Measurements from ENCODE around the gene PEAK1.
"Not testable (repeated sequence)": the region's sequence is repeated elsewhere in the genome, so short reads cannot be mapped to it uniquely, and the experiment has no call there.

Gene PEAK1

GRCh38 chr15:77160562-77161478 is 259.1 kb downstream of the PEAK1 start:
- peaks cover 7% of the 10 kb centered on the region for H3K4me1 ChIP-seq (ENCODE audit: control insufficient read depth, insufficient read depth, low read length)
- H3K9me3 ChIP-seq (ENCODE audit: control insufficient read depth, insufficient read depth, low read depth, low read length), result no peaks in the 10 kb centered on the region
- TF ChIP-seq ZNF600 (tag by site-specific recombination; IDR thresholded peaks at IDR 0.05) (no peak), ZNF202 (tag by site-specific recombination; IDR thresholded peaks at IDR 0.05; ENCODE audit: borderline replicate concordance) (no peak), PRDM1 (tag by site-specific recombination; IDR thresholded peaks at IDR 0.05) (no peak), ZNF658 (tag by site-specific recombination; IDR thresholded peaks at IDR 0.05) (no peak), ZNF132 (tag by site-specific recombination; IDR thresholded peaks at IDR 0.05; ENCODE audit: borderline replicate concordance) (no peak), ZNF521 (tag by site-specific recombination; IDR thresholded peaks at IDR 0.05) (no peak), ZBTB1 (tag by site-specific recombination; IDR thresholded peaks at IDR 0.05) (no peak), ZNF16 (tag by site-specific recombination; IDR thresholded peaks at IDR 0.05; ENCODE audit: low read depth) (no peak), ZNF580 (tag by site-specific recombination; IDR thresholded peaks at IDR 0.05) (no peak), ZNF155 (tag by site-specific recombination; IDR thresholded peaks at IDR 0.05) (no peak), ZNF530 (tag by site-specific recombination; IDR thresholded peaks at IDR 0.05; ENCODE audit: low read depth) (no peak), AEBP2 (tag by site-specific recombination; IDR thresholded peaks at IDR 0.05; ENCODE audit: borderline replicate concordance) (no peak), TSHZ1 (tag by site-specific recombination; IDR thresholded peaks at IDR 0.05; ENCODE audit: borderline replicate concordance) (no peak)
- H3K4me3 ChIP-seq (ENCODE audit: low read depth, low read length), result no peak overlapping the region
- no peak overlapping the region for H3K27ac ChIP-seq (ENCODE audit: extremely low read depth, low read depth, low read length)
- ChIA-PET CTCF (interaction anchor here (0.6 to 1.8 kb wide), 6 partner anchors 9 to 1101 kb away, joined by 3 to 6 read pairs (median 3); no protein-coding TSS in a partner anchor), POLR2A (no interaction called here)
- H3K36me3 ChIP-seq (ENCODE audit: control insufficient read depth in 2 of 2, insufficient read depth in 1 of 2, low read length in 2 of 2), result peaks cover 0 to 17% of the 10 kb centered on the region in 2 experiments; a peak in 2 of 3 replicates

- H3K4me3 ChIP-seq (ENCODE audit: low read depth, low read length); H3K9me3 ChIP-seq (ENCODE audit: control insufficient read depth, insufficient read depth, low read depth, low read length); H3K4me1 ChIP-seq (ENCODE audit: control insufficient read depth, insufficient read depth, low read length); POLR2A ChIA-PET; H3K27ac ChIP-seq (ENCODE audit: extremely low read depth, low read depth, low read length): not testable (repeated sequence)
- peaks cover 0 to 17% of the 10 kb centered on the region in 2 experiments; a peak in 2 of 3 replicates for H3K36me3 ChIP-seq (ENCODE audit: control insufficient read depth in 2 of 2, insufficient read depth in 1 of 2, low read length in 2 of 2)
- CTCF ChIA-PET, result interaction anchor here (0.6 to 1.0 kb wide), 2 partner anchors 14 to 131 kb away, joined by 3 read pairs; no protein-coding TSS in a partner anchor
These were observed 263.9 kb downstream of the PEAK1 start for GRCh38 chr15:77156000-77156399.

GRCh38 chr15:77148191-77148590 is 271.7 kb downstream of the PEAK1 start:
- Histone ChIP-seq H3K36me3 (ENCODE audit: control insufficient read depth in 2 of 2, insufficient read depth in 1 of 2, low read length in 2 of 2) (no peaks in the 10 kb centered on the region), H3K27ac (ENCODE audit: extremely low read depth, low read depth, low read length) (no peak overlapping the region), H3K4me1 (ENCODE audit: control insufficient read depth, insufficient read depth, low read length) (no peaks in the 10 kb centered on the region), H3K4me3 (ENCODE audit: low read depth, low read length) (no peak overlapping the region), H3K9me3 (ENCODE audit: control insufficient read depth, insufficient read depth, low read depth, low read length) (no peaks in the 10 kb centered on the region)
- CTCF ChIA-PET, result interaction anchor here (0.7 to 4.1 kb wide), 3 partner anchors 10 to 349 kb away, joined by 3 to 23 read pairs (median 3); no protein-coding TSS in a partner anchor
- POLR2A ChIA-PET, result interaction anchor here (0.6 to 0.7 kb wide), 2 partner anchors 432 to 1029 kb away, joined by 3 to 4 read pairs; no protein-coding TSS in a partner anchor
- no peak for TF ChIP-seq FEZF1 (tag by site-specific recombination; IDR thresholded peaks at IDR 0.05)
- TF ChIP-seq MYNN (tag by site-specific recombination; IDR thresholded peaks at IDR 0.05; ENCODE audit: borderline replicate concordance), result no peak
- no peak for TF ChIP-seq ZNF692 (tag by site-specific recombination; IDR thresholded peaks at IDR 0.05)

All from HEK293 (cell line).